Keratinocyte (primary cell): ENCODE data around the gene SMC5. TPM values are rescaled to one million over a fixed set of nuclear protein-coding genes. Genes with fewer than 3 reads are reported as not detected.
A peak's percentile ranks its signal among the peaks of the same experiment; 100 is the strongest.

Experiments used
- DNase-seq: peaks from one replicate; pipeline ENCODE4 v3.0.0-alpha.2; 2011; ENCODE audit warnings: low read depth, missing footprints, low spot score
- FAIRE-seq: peaks from 2 replicates; lab custom pipeline; 2011; peaks lifted over from hg19 to GRCh38; lab: Jason Lieb, UNC
- H2AFZ ChIP-seq: 2 replicates; pipeline ENCODE4 v1.6.0; 2012; ENCODE audit warnings: low read length, control low read depth, inconsistent platforms; ENCODE audit not compliant: control insufficient read depth
- H3K27ac ChIP-seq: 2 replicates; pipeline ENCODE4 v1.5.1; 2011; ENCODE audit warnings: low read length; ENCODE audit not compliant: control insufficient read depth, insufficient read depth
- H3K27me3 ChIP-seq: 3 replicates; pipeline ENCODE4 v1.6.0; 2011; ENCODE audit warnings: low read length; ENCODE audit not compliant: control insufficient read depth, insufficient read depth; ENCODE audit errors: extremely low read depth
- H3K36me3 ChIP-seq, 2 experiments: 2 replicates in 1 of 2; 3 replicates in 1 of 2; pipeline ENCODE4 v1.5.1; 2011; ENCODE audit warnings: low read length in 2 of 2, mild to moderate bottlenecking in 1 of 2; ENCODE audit not compliant: control insufficient read depth in 2 of 2, insufficient read depth in 2 of 2; ENCODE audit errors: extremely low read depth in 1 of 2
- H3K4me1 ChIP-seq: 3 replicates; pipeline ENCODE4 v1.5.1; 2011; ENCODE audit warnings: low read length; ENCODE audit not compliant: control insufficient read depth, insufficient read depth; ENCODE audit errors: extremely low read depth
- H3K4me2 ChIP-seq: 3 replicates; pipeline ENCODE4 v1.6.0; 2011; ENCODE audit warnings: low read depth, low read length; ENCODE audit not compliant: control insufficient read depth, insufficient read depth; ENCODE audit errors: extremely low read depth
- H3K4me3 ChIP-seq, 3 experiments: fragments of 200-600 bp in 1 of 3; sonication (generic) in 1 of 3; 2 replicates in 2 of 3; 3 replicates in 1 of 3; pipeline ENCODE4 v1.5.1; 2011 to 2016; ENCODE audit warnings: low read length in 3 of 3, mild to moderate bottlenecking in 3 of 3, control low read depth in 2 of 3, inconsistent platforms in 1 of 3, low read depth in 1 of 3, mixed read lengths in 1 of 3, mixed run types in 1 of 3, moderate library complexity in 1 of 3; ENCODE audit not compliant: control insufficient read depth in 2 of 3, insufficient read depth in 2 of 3; ENCODE audit errors: extremely low read depth in 1 of 3
- H3K79me2 ChIP-seq: 2 replicates; pipeline ENCODE4 v1.6.0; 2012; ENCODE audit warnings: low read length; ENCODE audit not compliant: control insufficient read depth, insufficient read depth
- H3K9ac ChIP-seq: 3 replicates; pipeline ENCODE4 v1.6.0; 2011; ENCODE audit warnings: low read length; ENCODE audit not compliant: control insufficient read depth, insufficient read depth; ENCODE audit errors: extremely low read depth
- H3K9me1 ChIP-seq: 3 replicates; pipeline ENCODE4 v1.6.0; 2011; ENCODE audit warnings: low read length; ENCODE audit not compliant: control insufficient read depth, insufficient read depth; ENCODE audit errors: extremely low read depth
- H3K9me3 ChIP-seq: 2 replicates; pipeline ENCODE4 v1.5.1; 2012; ENCODE audit warnings: low read depth, low read length; ENCODE audit not compliant: control insufficient read depth
- H4K20me1 ChIP-seq: 3 replicates; pipeline ENCODE4 v1.6.0; 2011; ENCODE audit warnings: low read length; ENCODE audit not compliant: control insufficient read depth, insufficient read depth; ENCODE audit errors: extremely low read depth
- EZH2 ChIP-seq: IDR thresholded peaks from one replicate; pipeline ENCODE4 v1.6.1; 2012; ENCODE audit warnings: inconsistent platforms, mild to moderate bottlenecking, low read length, moderate library complexity
- dilution Hi-C: fragments of 300-500 bp; cut with MboI; formaldehyde crosslinking; loops from one replicate; pipeline ENCODE4 v1.7.0; 2020; ENCODE audit warnings: low sequenced_read_pairs; ENCODE audit not compliant: extremely low pct_ligation_motif_present
- polyA plus RNA-seq, 5 experiments: library from polyadenylated mRNA; depleted of rRNA in 3 of 5; stranded (reverse) in 3 of 5; stranded (forward) in 1 of 5; unstranded in 1 of 5; fragments of >200 nt; gene quantifications; 1 replicate in 1 of 5; 2 replicates in 3 of 5; 3 replicates in 1 of 5; pipeline versions ENCODE4 v1.2.1 to v1.2.3, GENCODE V29; 2011 to 2012; ENCODE audit warnings: missing spikeins in 2 of 5, low read depth in 1 of 5, low replicate concordance in 1 of 5
- TF ChIP-seq, protein P1 (sequence below), 3 experiments: IDR thresholded peaks in 1 of 3; conservative IDR thresholded peaks in 1 of 3; optimal IDR thresholded peaks in 1 of 3; 2 replicates in 2 of 3; 3 replicates in 1 of 3; pipeline versions ENCODE3 to v1.5.1; 2011; ENCODE audit warnings: low read length in 3 of 3, mild to moderate bottlenecking in 3 of 3, moderate library complexity in 2 of 3, control low read depth in 1 of 3, inconsistent platforms in 1 of 3; ENCODE audit not compliant: insufficient read depth in 2 of 3; ENCODE audit errors: extremely low read depth in 1 of 3

Gene SMC5
- polyA plus RNA-seq, 1 donor (not counting 4 experiments of a cell fraction or from before 2014, with no cell fraction given), result 16.5 TPM

DNA sequence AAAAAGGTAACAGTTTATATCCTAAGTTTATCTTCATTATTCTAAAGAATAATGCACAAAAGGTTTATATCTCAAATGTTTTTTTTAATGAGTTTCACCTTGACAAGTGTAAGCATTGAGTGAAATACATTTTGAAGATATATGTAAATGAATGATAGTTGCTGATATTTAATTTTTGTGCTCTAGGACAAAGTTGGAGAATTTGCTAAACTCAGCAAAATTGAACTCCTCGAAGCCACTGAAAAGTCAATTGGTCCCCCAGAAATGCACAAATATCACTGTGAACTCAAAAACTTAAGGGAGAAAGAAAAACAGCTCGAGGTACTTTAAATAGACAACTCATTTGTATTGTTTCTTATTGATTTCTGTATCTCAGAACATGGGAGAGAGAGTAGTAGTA lies 19.5 kb downstream of the SMC5 start:
- dilution Hi-C loops, result no loop called here
- no peaks in the 10 kb centered on the region for H3K9me1 ChIP-seq
- DNase-seq, result no peak
- peaks cover 28% of the 10 kb centered on the region for H3K79me2 ChIP-seq
- peak; percentile 13 for FAIRE-seq
- no peak overlapping the region for H2AFZ ChIP-seq
- H3K36me3 ChIP-seq, result peaks cover 0 to 7% of the 10 kb centered on the region in 2 experiments
- no peaks in the 10 kb centered on the region for H3K9me3 ChIP-seq
- H3K4me3 ChIP-seq, result no peak overlapping the region
- no peaks in the 10 kb centered on the region for H4K20me1 ChIP-seq
- no peak overlapping the region for H3K9ac ChIP-seq
- no peaks in the 10 kb centered on the region for H3K4me1 ChIP-seq
- TF ChIP-seq EZH2, result no peak
- TF ChIP-seq, protein P1, sequence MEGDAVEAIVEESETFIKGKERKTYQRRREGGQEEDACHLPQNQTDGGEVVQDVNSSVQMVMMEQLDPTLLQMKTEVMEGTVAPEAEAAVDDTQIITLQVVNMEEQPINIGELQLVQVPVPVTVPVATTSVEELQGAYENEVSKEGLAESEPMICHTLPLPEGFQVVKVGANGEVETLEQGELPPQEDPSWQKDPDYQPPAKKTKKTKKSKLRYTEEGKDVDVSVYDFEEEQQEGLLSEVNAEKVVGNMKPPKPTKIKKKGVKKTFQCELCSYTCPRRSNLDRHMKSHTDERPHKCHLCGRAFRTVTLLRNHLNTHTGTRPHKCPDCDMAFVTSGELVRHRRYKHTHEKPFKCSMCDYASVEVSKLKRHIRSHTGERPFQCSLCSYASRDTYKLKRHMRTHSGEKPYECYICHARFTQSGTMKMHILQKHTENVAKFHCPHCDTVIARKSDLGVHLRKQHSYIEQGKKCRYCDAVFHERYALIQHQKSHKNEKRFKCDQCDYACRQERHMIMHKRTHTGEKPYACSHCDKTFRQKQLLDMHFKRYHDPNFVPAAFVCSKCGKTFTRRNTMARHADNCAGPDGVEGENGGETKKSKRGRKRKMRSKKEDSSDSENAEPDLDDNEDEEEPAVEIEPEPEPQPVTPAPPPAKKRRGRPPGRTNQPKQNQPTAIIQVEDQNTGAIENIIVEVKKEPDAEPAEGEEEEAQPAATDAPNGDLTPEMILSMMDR (optimal IDR thresholded peaks at IDR 0.05 in 1 of 3, IDR thresholded peaks at IDR 0.05 in 1 of 3, conservative IDR thresholded peaks at IDR 0.05 in 1 of 3; ENCODE audit: extremely low read depth in 1 of 3, insufficient read depth in 2 of 3, low read length in 3 of 3), result no peak
- no peak overlapping the region for H3K27ac ChIP-seq
- H3K4me2 ChIP-seq, result no peak overlapping the region
- H3K27me3 ChIP-seq, result no peaks in the 10 kb centered on the region

DNA sequence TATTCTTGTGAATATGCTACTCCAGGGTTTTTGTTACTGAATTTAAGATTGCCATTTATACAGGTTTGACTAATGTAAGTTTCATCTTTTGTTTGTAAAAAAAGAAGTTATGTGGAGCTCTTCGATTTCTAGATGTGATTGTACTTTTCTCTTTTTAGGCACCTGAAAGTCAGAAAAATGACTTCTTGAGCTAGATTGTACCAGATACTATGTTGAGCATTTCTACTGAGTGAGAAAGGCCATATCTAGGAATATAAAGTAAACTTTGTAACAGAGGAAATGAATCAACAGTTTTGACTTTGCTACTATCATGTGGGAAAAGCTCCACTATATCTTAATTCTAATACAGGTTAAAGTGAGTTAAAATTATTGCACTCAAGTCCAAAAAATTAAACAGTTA lies 25.1 kb downstream of the SMC5 start:
- no peak for TF ChIP-seq EZH2
- TF ChIP-seq, protein P1 (optimal IDR thresholded peaks at IDR 0.05 in 1 of 3, IDR thresholded peaks at IDR 0.05 in 1 of 3, conservative IDR thresholded peaks at IDR 0.05 in 1 of 3; ENCODE audit: extremely low read depth in 1 of 3, insufficient read depth in 2 of 3, low read length in 3 of 3), result no peak

More for the DNA sequence above, 25.1 kb downstream of the SMC5 start:
- dilution Hi-C loops, result no loop called here
- no peak for DNase-seq
- no peaks in the 10 kb centered on the region for H3K9me3 ChIP-seq
- no peak overlapping the region for H2AFZ ChIP-seq
- no peaks in the 10 kb centered on the region for H4K20me1 ChIP-seq
- H3K27me3 ChIP-seq, result no peaks in the 10 kb centered on the region
- H3K4me3 ChIP-seq, result no peak overlapping the region
- H3K4me2 ChIP-seq, result no peak overlapping the region
- H3K4me1 ChIP-seq, result no peaks in the 10 kb centered on the region
- no peak for FAIRE-seq
- H3K9me1 ChIP-seq, result no peaks in the 10 kb centered on the region
- no peak overlapping the region for H3K9ac ChIP-seq
- H3K79me2 ChIP-seq, result peaks cover 3% of the 10 kb centered on the region
- H3K36me3 ChIP-seq, result peaks cover 2 to 7% of the 10 kb centered on the region in 2 experiments
- no peak overlapping the region for H3K27ac ChIP-seq
